WTC11 (cell line): ENCODE data around the gene LCN1. TPM values are rescaled to one million over a fixed set of nuclear protein-coding genes. Genes with fewer than 3 reads are reported as not detected.
"Not testable (repeated sequence)": the region's sequence is repeated elsewhere in the genome, so short reads cannot be mapped to it uniquely, and the experiment has no call there.

Source experiments
- ATAC-seq: fragments of 200-7000 bp; cut with Tn5 transposase; 2 replicates; pipeline ENCODE4 v1.10.0; 2021; ENCODE audit warnings: mild to moderate bottlenecking, moderate library complexity
- CTCF ChIA-PET: fragments of 300-600 bp; sonication (Branson Sonifier 250); formaldehyde crosslinking; loops from one replicate; lab custom pipeline; 2021; ENCODE audit warnings: antibody characterized with exemption; lab: Charles Lee
- POLR2A ChIA-PET: fragments of 350-600 bp; sonication (Branson Sonifier 250); formaldehyde crosslinking; loops from one replicate; lab custom pipeline; 2021; ENCODE audit warnings: antibody characterized with exemption; lab: Charles Lee
- DNase-seq: peaks from one replicate; pipeline ENCODE4 v3.0.0; 2021; ENCODE audit warnings: low spot score
- H3K27ac Mint-ChIP-seq: 2 replicates; pipeline ENCODE4 v1.8.0; 2021; ENCODE audit warnings: mixed read lengths
- H3K27me3 Mint-ChIP-seq: 2 replicates; pipeline ENCODE4 v1.8.0; 2021; ENCODE audit warnings: low read depth, mild to moderate bottlenecking, moderate library complexity, mixed read lengths
- H3K36me3 Mint-ChIP-seq: 2 replicates; pipeline ENCODE4 v1.8.0; 2021; ENCODE audit warnings: mixed read lengths
- H3K4me1 Mint-ChIP-seq: 2 replicates; pipeline ENCODE4 v1.8.0; 2022; ENCODE audit warnings: mixed read lengths
- H3K4me3 Mint-ChIP-seq: 2 replicates; pipeline ENCODE4 v1.8.0; 2021; ENCODE audit warnings: mild to moderate bottlenecking, moderate library complexity, mixed read lengths
- H3K9me3 Mint-ChIP-seq: 2 replicates; pipeline ENCODE4 v1.8.0; 2021; ENCODE audit warnings: mixed read lengths
- CREB1 ChIP-seq: sonication (generic); formaldehyde crosslinking; IDR thresholded peaks from 2 replicates; pipeline ENCODE4 v1.8.0; 2023; ENCODE audit warnings: mild to moderate bottlenecking, missing genetic modification reagents
- CREM ChIP-seq: sonication (generic); formaldehyde crosslinking; IDR thresholded peaks from 2 replicates; pipeline ENCODE4 v1.8.1; 2022; ENCODE audit warnings: mild to moderate bottlenecking, missing genetic modification reagents, moderate library complexity
- ESRRA ChIP-seq: sonication (generic); formaldehyde crosslinking; IDR thresholded peaks from 2 replicates; pipeline ENCODE4 v1.8.1; 2022; ENCODE audit warnings: mild to moderate bottlenecking, missing genetic modification reagents, borderline replicate concordance
- ETV6 ChIP-seq: sonication (generic); formaldehyde crosslinking; IDR thresholded peaks from 2 replicates; pipeline ENCODE4 v1.8.1; 2022; ENCODE audit warnings: mild to moderate bottlenecking, missing genetic modification reagents
- FOXJ3 ChIP-seq: sonication (generic); formaldehyde crosslinking; IDR thresholded peaks from 2 replicates; pipeline ENCODE4 v1.9.0; 2021; ENCODE audit warnings: missing genetic modification reagents, mild to moderate bottlenecking, borderline replicate concordance
- HMGA2 ChIP-seq: fragments of 250-450 bp; sonication (Bioruptor Pico); IDR thresholded peaks from 2 replicates; pipeline ENCODE4 v1.4.0; 2021; ENCODE audit warnings: mild to moderate bottlenecking, moderate library complexity
- MXD4 ChIP-seq: fragments of 250-450 bp; sonication (Bioruptor Pico); IDR thresholded peaks from 2 replicates; pipeline ENCODE4 v1.8.0; 2021; ENCODE audit warnings: mild to moderate bottlenecking, moderate library complexity, borderline replicate concordance
- NFATC4 ChIP-seq: fragments of 250-450 bp; sonication (Bioruptor Pico); IDR thresholded peaks from 2 replicates; pipeline ENCODE4 v1.9.0; 2021; ENCODE audit warnings: mild to moderate bottlenecking
- NR2C2 ChIP-seq: sonication (generic); formaldehyde crosslinking; IDR thresholded peaks from 2 replicates; pipeline ENCODE4 v1.8.0; 2022; ENCODE audit warnings: mild to moderate bottlenecking, missing genetic modification reagents
- NR3C1 ChIP-seq: sonication (generic); formaldehyde crosslinking; conservative IDR thresholded peaks from 2 replicates; pipeline ENCODE4 v1.8.1; 2023; ENCODE audit warnings: low read depth, mild to moderate bottlenecking, missing genetic modification reagents
- PRRX2 ChIP-seq: fragments of 250-450 bp; sonication (Bioruptor Pico); IDR thresholded peaks from 2 replicates; pipeline ENCODE4 v1.8.0; 2021; ENCODE audit warnings: mild to moderate bottlenecking
- ZNF138 ChIP-seq: sonication (generic); formaldehyde crosslinking; conservative IDR thresholded peaks from 2 replicates; pipeline ENCODE4 v1.8.1; 2022; ENCODE audit warnings: mild to moderate bottlenecking, moderate library complexity, missing genetic modification reagents
- ZNF263 ChIP-seq: sonication (generic); formaldehyde crosslinking; IDR thresholded peaks from 2 replicates; pipeline ENCODE4 v1.8.1; 2022; ENCODE audit warnings: low read depth, mild to moderate bottlenecking, moderate library complexity, missing genetic modification reagents
- total RNA-seq: library from RNA; stranded (reverse); gene quantifications from 3 replicates; pipeline ENCODE4 v1.2.3, GENCODE V29; 2021
- TF ChIP-seq, protein P1 (sequence below): fragments of 250-450 bp; sonication (Bioruptor Pico); IDR thresholded peaks from 2 replicates; pipeline ENCODE4 v1.9.0; 2021; ENCODE audit warnings: mild to moderate bottlenecking, borderline replicate concordance
- TF ChIP-seq, protein P2 (sequence below): sonication (generic); formaldehyde crosslinking; IDR thresholded peaks from 2 replicates; pipeline ENCODE4 v1.8.1; 2022; ENCODE audit warnings: low read depth, mild to moderate bottlenecking, moderate library complexity, missing genetic modification reagents, borderline replicate concordance
- TF ChIP-seq, protein P3 (sequence below): sonication (generic); formaldehyde crosslinking; IDR thresholded peaks from 2 replicates; pipeline ENCODE4 v1.8.1; 2022; ENCODE audit warnings: mild to moderate bottlenecking, moderate library complexity, missing genetic modification reagents
- TF ChIP-seq, protein P4 (sequence below): sonication (generic); formaldehyde crosslinking; conservative IDR thresholded peaks from 2 replicates; pipeline ENCODE4 v1.8.1; 2022; ENCODE audit warnings: mild to moderate bottlenecking, missing genetic modification reagents
- TF ChIP-seq, protein P5 (sequence below): sonication (generic); formaldehyde crosslinking; IDR thresholded peaks from 2 replicates; pipeline ENCODE4 v1.8.1; 2023; ENCODE audit warnings: mild to moderate bottlenecking, missing genetic modification reagents, moderate library complexity
- TF ChIP-seq, protein P6 (sequence below): sonication (generic); formaldehyde crosslinking; conservative IDR thresholded peaks from 2 replicates; pipeline ENCODE4 v1.8.1; 2023; ENCODE audit warnings: mild to moderate bottlenecking, low read depth, missing genetic modification reagents, moderate library complexity

The LCN1 gene
- total RNA-seq, 1 experiment from 2014 or later: not detected

DNA sequence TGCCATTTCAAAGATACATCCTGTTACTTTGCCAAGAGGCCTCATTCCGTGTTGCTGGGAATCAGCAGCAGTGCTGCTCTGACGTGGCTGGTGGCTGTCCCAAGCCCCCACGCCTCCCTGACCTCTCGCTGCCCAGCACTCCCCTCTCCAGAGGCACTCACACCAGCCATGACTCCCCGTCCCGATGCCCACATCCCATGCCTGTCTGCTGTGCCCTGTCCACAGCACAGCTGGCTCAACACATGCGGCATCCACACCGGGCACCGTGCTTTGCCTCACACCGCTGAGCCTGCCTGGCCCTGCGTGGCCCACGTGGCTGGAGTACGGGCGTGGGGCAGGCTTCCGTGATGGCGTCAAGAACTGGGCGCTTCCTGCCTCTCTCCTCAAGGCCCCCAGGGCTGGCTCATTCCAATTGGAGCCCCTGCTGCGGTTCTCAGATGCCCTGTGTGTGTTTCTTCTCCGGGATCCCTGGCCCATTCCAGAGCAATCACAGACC, 7.8 kb upstream of the LCN1 start (continued):
- TF ChIP-seq, protein P1, sequence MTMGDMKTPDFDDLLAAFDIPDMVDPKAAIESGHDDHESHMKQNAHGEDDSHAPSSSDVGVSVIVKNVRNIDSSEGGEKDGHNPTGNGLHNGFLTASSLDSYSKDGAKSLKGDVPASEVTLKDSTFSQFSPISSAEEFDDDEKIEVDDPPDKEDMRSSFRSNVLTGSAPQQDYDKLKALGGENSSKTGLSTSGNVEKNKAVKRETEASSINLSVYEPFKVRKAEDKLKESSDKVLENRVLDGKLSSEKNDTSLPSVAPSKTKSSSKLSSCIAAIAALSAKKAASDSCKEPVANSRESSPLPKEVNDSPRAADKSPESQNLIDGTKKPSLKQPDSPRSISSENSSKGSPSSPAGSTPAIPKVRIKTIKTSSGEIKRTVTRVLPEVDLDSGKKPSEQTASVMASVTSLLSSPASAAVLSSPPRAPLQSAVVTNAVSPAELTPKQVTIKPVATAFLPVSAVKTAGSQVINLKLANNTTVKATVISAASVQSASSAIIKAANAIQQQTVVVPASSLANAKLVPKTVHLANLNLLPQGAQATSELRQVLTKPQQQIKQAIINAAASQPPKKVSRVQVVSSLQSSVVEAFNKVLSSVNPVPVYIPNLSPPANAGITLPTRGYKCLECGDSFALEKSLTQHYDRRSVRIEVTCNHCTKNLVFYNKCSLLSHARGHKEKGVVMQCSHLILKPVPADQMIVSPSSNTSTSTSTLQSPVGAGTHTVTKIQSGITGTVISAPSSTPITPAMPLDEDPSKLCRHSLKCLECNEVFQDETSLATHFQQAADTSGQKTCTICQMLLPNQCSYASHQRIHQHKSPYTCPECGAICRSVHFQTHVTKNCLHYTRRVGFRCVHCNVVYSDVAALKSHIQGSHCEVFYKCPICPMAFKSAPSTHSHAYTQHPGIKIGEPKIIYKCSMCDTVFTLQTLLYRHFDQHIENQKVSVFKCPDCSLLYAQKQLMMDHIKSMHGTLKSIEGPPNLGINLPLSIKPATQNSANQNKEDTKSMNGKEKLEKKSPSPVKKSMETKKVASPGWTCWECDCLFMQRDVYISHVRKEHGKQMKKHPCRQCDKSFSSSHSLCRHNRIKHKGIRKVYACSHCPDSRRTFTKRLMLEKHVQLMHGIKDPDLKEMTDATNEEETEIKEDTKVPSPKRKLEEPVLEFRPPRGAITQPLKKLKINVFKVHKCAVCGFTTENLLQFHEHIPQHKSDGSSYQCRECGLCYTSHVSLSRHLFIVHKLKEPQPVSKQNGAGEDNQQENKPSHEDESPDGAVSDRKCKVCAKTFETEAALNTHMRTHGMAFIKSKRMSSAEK: no peak
- TF ChIP-seq FOXJ3 (CRISPR knock-in tag) (no peak), MXD4 (no peak), ZNF138 (CRISPR knock-in tag) (no peak)
- TF ChIP-seq, protein P2, sequence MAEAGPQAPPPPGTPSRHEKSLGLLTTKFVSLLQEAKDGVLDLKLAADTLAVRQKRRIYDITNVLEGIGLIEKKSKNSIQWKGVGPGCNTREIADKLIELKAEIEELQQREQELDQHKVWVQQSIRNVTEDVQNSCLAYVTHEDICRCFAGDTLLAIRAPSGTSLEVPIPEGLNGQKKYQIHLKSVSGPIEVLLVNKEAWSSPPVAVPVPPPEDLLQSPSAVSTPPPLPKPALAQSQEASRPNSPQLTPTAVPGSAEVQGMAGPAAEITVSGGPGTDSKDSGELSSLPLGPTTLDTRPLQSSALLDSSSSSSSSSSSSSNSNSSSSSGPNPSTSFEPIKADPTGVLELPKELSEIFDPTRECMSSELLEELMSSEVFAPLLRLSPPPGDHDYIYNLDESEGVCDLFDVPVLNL (CRISPR knock-in tag): no peak
- TF ChIP-seq, protein P3, sequence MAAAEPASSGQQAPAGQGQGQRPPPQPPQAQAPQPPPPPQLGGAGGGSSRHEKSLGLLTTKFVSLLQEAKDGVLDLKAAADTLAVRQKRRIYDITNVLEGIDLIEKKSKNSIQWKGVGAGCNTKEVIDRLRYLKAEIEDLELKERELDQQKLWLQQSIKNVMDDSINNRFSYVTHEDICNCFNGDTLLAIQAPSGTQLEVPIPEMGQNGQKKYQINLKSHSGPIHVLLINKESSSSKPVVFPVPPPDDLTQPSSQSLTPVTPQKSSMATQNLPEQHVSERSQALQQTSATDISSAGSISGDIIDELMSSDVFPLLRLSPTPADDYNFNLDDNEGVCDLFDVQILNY (CRISPR knock-in tag): no peak
- TF ChIP-seq, all 79 proteins: peak for 0

DNA sequence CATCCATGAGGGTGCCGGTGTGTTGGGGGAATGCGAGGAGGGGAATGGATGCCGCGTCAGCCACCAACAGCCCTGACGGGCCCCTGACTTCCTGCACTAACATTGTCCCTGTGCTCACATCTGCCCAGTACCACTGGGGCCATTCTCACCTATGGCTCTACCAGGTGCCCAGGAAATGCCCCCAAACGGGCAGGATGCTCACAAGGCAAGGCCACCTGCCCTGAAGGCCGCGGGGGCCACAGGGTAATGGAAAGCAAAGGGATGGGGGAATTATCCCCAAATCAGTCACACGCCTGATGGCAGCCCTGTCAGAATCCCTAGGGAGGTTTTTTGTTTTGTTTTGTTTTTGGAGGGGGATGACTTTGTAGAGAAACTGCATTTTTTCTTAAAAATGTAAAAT, 7.3 kb upstream of the LCN1 start:
- H3K36me3 Mint-ChIP-seq, H3K27ac Mint-ChIP-seq, H3K27me3 Mint-ChIP-seq, H3K4me3 Mint-ChIP-seq, H3K4me1 Mint-ChIP-seq, H3K9me3 Mint-ChIP-seq, POLR2A ChIA-PET, ATAC-seq: not testable (repeated sequence)
- DNase-seq: peak; percentile 2
- CTCF ChIA-PET: interaction anchor here (1.7 kb wide), 1 partner anchor 75 kb away, joined by 3 read pairs; no protein-coding TSS in a partner anchor

DNA sequence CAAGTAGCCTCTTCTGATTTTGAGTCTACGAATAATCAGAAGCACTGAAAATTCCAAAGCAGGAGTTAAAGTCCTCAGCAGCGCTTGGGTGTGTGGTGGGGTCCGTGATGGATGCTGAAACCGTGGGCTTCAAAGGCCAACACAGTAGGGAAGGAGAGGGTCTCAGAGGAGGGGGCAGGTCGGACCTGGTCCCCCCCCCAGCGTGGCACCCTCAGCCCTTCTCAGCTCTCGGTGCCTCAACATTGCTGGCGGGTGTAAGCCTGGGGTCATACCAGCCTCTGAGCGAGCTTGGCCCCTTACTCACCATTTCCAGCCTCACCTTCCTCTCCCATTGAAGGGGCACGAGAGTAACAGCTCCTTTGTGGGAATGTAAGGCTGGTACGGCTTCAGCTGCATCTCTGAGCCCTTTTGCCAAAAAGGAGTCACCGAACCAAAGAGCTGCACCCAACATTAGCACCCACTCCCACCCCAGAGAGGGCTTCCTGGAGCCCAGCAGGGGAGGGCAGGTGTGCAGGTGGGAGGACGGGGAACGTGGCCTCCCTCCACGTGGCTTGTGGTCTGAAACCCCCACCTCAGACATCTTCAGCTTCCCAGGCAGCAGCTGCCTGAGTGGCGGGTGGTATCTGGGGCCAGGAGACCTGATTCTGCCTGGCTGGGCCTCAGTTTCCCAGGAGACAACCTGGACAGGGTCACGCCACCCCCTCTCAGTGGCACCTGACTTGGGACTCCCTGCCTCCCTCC, 6.7 kb upstream of the LCN1 start:
- ChIA-PET POLR2A (no interaction called here), CTCF (interaction anchor here (1.1 to 1.7 kb wide), 2 partner anchors 10 to 75 kb away, joined by 3 to 7 read pairs; no protein-coding TSS in a partner anchor)
- DNase-seq (peak; percentile 4), ATAC-seq (no peak)
- TF ChIP-seq, protein P4, sequence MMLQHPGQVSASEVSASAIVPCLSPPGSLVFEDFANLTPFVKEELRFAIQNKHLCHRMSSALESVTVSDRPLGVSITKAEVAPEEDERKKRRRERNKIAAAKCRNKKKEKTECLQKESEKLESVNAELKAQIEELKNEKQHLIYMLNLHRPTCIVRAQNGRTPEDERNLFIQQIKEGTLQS (CRISPR knock-in tag): no peak
- TF ChIP-seq, protein P5, sequence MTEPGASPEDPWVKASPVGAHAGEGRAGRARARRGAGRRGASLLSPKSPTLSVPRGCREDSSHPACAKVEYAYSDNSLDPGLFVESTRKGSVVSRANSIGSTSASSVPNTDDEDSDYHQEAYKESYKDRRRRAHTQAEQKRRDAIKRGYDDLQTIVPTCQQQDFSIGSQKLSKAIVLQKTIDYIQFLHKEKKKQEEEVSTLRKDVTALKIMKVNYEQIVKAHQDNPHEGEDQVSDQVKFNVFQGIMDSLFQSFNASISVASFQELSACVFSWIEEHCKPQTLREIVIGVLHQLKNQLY: no peak
- TF ChIP-seq NFATC4 (CRISPR knock-in tag) (no peak), PRRX2 (CRISPR knock-in tag) (no peak), ESRRA (no peak), ETV6 (no peak), NR2C2 (CRISPR knock-in tag) (no peak), HMGA2 (CRISPR knock-in tag) (no peak), CREB1 (CRISPR knock-in tag) (no peak), NR3C1 (CRISPR knock-in tag) (no peak), CREM (CRISPR knock-in tag) (no peak), ZNF263 (CRISPR knock-in tag) (no peak)
- TF ChIP-seq, protein P6, sequence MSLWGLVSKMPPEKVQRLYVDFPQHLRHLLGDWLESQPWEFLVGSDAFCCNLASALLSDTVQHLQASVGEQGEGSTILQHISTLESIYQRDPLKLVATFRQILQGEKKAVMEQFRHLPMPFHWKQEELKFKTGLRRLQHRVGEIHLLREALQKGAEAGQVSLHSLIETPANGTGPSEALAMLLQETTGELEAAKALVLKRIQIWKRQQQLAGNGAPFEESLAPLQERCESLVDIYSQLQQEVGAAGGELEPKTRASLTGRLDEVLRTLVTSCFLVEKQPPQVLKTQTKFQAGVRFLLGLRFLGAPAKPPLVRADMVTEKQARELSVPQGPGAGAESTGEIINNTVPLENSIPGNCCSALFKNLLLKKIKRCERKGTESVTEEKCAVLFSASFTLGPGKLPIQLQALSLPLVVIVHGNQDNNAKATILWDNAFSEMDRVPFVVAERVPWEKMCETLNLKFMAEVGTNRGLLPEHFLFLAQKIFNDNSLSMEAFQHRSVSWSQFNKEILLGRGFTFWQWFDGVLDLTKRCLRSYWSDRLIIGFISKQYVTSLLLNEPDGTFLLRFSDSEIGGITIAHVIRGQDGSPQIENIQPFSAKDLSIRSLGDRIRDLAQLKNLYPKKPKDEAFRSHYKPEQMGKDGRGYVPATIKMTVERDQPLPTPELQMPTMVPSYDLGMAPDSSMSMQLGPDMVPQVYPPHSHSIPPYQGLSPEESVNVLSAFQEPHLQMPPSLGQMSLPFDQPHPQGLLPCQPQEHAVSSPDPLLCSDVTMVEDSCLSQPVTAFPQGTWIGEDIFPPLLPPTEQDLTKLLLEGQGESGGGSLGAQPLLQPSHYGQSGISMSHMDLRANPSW (CRISPR knock-in tag): no peak
- Mint-ChIP-seq H3K36me3 (no peaks in the 10 kb centered on the region), H3K4me3 (no peak overlapping the region), H3K4me1 (no peaks in the 10 kb centered on the region), H3K27ac (no peak overlapping the region), H3K27me3 (no peaks in the 10 kb centered on the region), H3K9me3 (peaks cover 4% of the 10 kb centered on the region)
